Heart left ventricle (tissue), 16 donors: Measurements from ENCODE around the gene ANKH. TPM values are rescaled to one million over a fixed set of nuclear protein-coding genes. Genes with fewer than 3 reads are reported as not detected.

Experiments
- ATAC-seq, 4 donors: fragments of 200-7000 bp; cut with Tn5 transposase; one replicate each; pipeline ENCODE4 v1.9.1; 2020 to 2022; ENCODE audit warnings: moderate library complexity in 4 of 4, mild to moderate bottlenecking in 3 of 4, moderate number of reproducible peaks in 1 of 4
- DNase-seq, 5 donors: peaks; one replicate each; pipeline ENCODE4 v3.0.0-alpha.2; 2020
- H3K27ac ChIP-seq, 12 donors: fragments of 200-600 bp; sonication (generic) in 4 of 12; one replicate each; pipeline versions ENCODE4 v1.5.0 to v1.8.0; 2016 to 2022; ENCODE audit warnings: mild to moderate bottlenecking in 2 of 12
- H3K27me3 ChIP-seq, 9 donors: fragments of 200-600 bp; sonication (generic) in 2 of 9; one replicate each; pipeline versions ENCODE4 v1.5.1 to v1.8.0; 2016 to 2022; ENCODE audit warnings: mild to moderate bottlenecking in 3 of 9
- H3K36me3 ChIP-seq, 9 donors: fragments of 200-600 bp; sonication (generic) in 2 of 9; one replicate each; pipeline versions ENCODE4 v1.5.0 to v1.8.0; 2018 to 2022; ENCODE audit warnings: mild to moderate bottlenecking in 2 of 9
- H3K4me1 ChIP-seq, 12 donors: fragments of 200-600 bp; sonication (generic) in 4 of 12; one replicate each; pipeline versions ENCODE4 v1.5.0 to v1.8.0; 2016 to 2022; ENCODE audit warnings: mild to moderate bottlenecking in 3 of 12
- H3K4me3 ChIP-seq, 12 donors: fragments of 200-600 bp; sonication (generic) in 4 of 12; one replicate each; pipeline versions ENCODE4 v1.5.0 to v1.8.0; 2017 to 2022; ENCODE audit warnings: mild to moderate bottlenecking in 9 of 12, moderate library complexity in 4 of 12
- H3K9me3 ChIP-seq, 12 donors: fragments of 200-600 bp; sonication (generic) in 4 of 12; one replicate each; pipeline versions ENCODE4 v1.5.0 to v1.8.0; 2016 to 2022; ENCODE audit warnings: mild to moderate bottlenecking in 1 of 12
- CTCF ChIP-seq, 12 donors: fragments of 200-600 bp; sonication (generic) in 4 of 12; IDR thresholded peaks; one replicate each; pipeline versions ENCODE4 v1.5.0 to v1.8.0; 2018 to 2022; ENCODE audit warnings: antibody characterized with exemption in 12 of 12, mild to moderate bottlenecking in 5 of 12
- POLR2A ChIP-seq, 2 donors: fragments of 450-650 bp; IDR thresholded peaks; one replicate each; pipeline ENCODE4 v1.6.1; 2017; ENCODE audit warnings: antibody characterized with exemption in 2 of 2, mild to moderate bottlenecking in 2 of 2, moderate library complexity in 2 of 2
- WGBS, 4 donors: extraction: QIAGEN DNeasy Blood & Tissue Kit in 2 of 4; methylation state at CpG; one replicate each; pipeline versions ENCODE4 v1.1.5 to v1.1.7; 2013 to 2018; 5-methylcytosine and 5-hydroxymethylcytosine counted together
- intact Hi-C, 10 donors: fragments of 100-400 bp; cut with DNase I; formaldehyde crosslinking; loops; one replicate each; pipeline versions ENCODE4 v1.11.1 to v1.14.2; 2022
- polyA plus RNA-seq, 2 donors: library from polyadenylated mRNA; stranded (reverse); fragments of 200-250 nt; gene quantifications; one replicate each; pipeline ENCODE4 v1.2.3, GENCODE V29; 2013
- total RNA-seq, 9 donors: library from RNA; depleted of rRNA in 2 of 9; stranded (reverse); fragments of >200 nt in 2 of 9; fragmentation: NEBNext Ultra II Directional in 3 of 9; extraction: Animal tissue kit (Norgen Biotek cat#: 25700) in 3 of 9; gene quantifications; one replicate each; pipeline versions ENCODE4 v1.1.0 to v1.2.4, GENCODE V29; 2016 to 2023
- donor health status: ischemic (EF 13 %, LVEDD 7.1; RV severe dilation, severe dysfunction).
- donor health status: healthy with polysubstance abuse.
- donor health status: DM: no; HTN: yes; CAD: no.
- donor health status: DM: no; HTN: no; CAD: no.
- donor health status: ischemic (EF 25% LVEDD 6.9; RV normal size, moderate dysfunction).
- donor health status: ischemic (EF 25% LVEDD 5.7; RV mildly dilated, moderate dysfunction).
- donor health status: healthy.
- donor health status: DM: yes; HTN: yes; CAD: no.
- donor health status: ischemic (EF 35%, LVEDD 5.7; RV mildly dilated, moderate dysfunction).
- donor health status: nonischemic (EF 11% LVEDD 7.7; RV severe dilation, severe dysfunction).
- donor health status: DM: yes; HTN: yes; CAD: no.
- donor health status: PGD.
- donor health status: ischemic (EF 29% LVEDD 5.4; RV normal size, mild dysfunction).
- donor health status: nonischemic (EF 23%, LVEDD 6.1; RV moderate dilation, normal function).

Gene ANKH
- total and polyA plus RNA-seq, 11 donors = 54.1 to 260 (median 168) TPM

DNA sequence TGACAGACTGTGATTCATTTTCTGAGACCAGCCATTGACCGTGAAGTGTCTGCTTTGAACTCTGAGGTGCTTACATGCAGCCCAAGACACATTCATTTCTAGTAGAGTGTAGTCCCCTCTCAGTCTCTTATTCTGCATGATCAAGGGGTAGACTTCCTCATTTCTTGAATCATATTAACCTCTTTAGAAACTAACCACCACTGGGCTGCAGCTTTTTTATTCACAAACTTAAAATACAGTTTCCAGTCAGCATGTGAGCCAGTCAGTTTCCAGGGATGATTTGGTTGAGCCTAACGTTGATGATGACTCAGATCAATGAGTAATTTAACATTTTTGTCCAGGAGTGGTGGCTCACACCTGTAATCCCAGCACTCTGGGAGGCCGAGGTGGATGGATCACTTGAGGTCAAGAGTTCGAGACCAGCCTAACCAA is 147.9 kb downstream of the ANKH start:
- H3K4me1 ChIP-seq = peaks cover 0 to 35% (median 24%) of the 10 kb centered on the region in 12 donors
- ATAC-seq (no peak), DNase-seq (no peak)
- TF ChIP-seq CTCF (IDR thresholded peaks at IDR 0.05) (no peak), POLR2A (IDR thresholded peaks at IDR 0.05) (no peak)
- WGBS, 4 donors = 91 to 93% (median 92%) methylated on average over 4 of the region's 4 CpGs
- peaks cover 0 to 37% (median 2%) of the 10 kb centered on the region in 9 donors for H3K36me3 ChIP-seq
- intact Hi-C loops = no loop called here
- no peaks in the 10 kb centered on the region for H3K9me3 ChIP-seq
- H3K4me3 ChIP-seq = no peak overlapping the region
- no peak overlapping the region for H3K27ac ChIP-seq
- H3K27me3 ChIP-seq = no peaks in the 10 kb centered on the region

- TF ChIP-seq POLR2A (IDR thresholded peaks at IDR 0.05) (no peak), CTCF (IDR thresholded peaks at IDR 0.05) (no peak)
- Histone ChIP-seq H3K4me3 (no peak overlapping the region), H3K4me1 (peaks cover 0 to 28% (median 21%) of the 10 kb centered on the region in 12 donors), H3K36me3 (peaks cover 0 to 42% (median 0%) of the 10 kb centered on the region in 9 donors), H3K9me3 (no peaks in the 10 kb centered on the region), H3K27me3 (no peaks in the 10 kb centered on the region), H3K27ac (no peak overlapping the region)
- intact Hi-C loops = no loop called here
- ATAC-seq (no peak), DNase-seq (no peak)
- 88 to 94% (median 93%) methylated on average over 8 of the region's 8 CpGs for WGBS, 4 donors
Observed at GRCh38 chr5:14722923-14723322, 148.7 kb downstream of the ANKH start.

GRCh38 chr5:14721990-14722656 is 149.5 kb downstream of the ANKH start:
- no peak for DNase-seq
- H3K27ac ChIP-seq = no peak overlapping the region
- H3K36me3 ChIP-seq = peaks cover 0 to 50% (median under 1%) of the 10 kb centered on the region in 9 donors
- intact Hi-C loops = no loop called here
- H3K27me3 ChIP-seq = no peaks in the 10 kb centered on the region
- WGBS, 4 donors = 91 to 96% (median 92%) methylated on average over 7 of the region's 7 CpGs
- no peak for ATAC-seq
- H3K9me3 ChIP-seq = no peaks in the 10 kb centered on the region
- H3K4me1 ChIP-seq = peaks cover 0 to 22% (median 14%) of the 10 kb centered on the region in 12 donors
- TF ChIP-seq CTCF (IDR thresholded peaks at IDR 0.05) (no peak), POLR2A (IDR thresholded peaks at IDR 0.05) (no peak)
- no peak overlapping the region for H3K4me3 ChIP-seq

GRCh38 chr5:14720236-14720923 is 151.2 kb downstream of the ANKH start:
- no peak overlapping the region for H3K4me3 ChIP-seq
- H3K36me3 ChIP-seq = peaks cover 0 to 62% (median 17%) of the 10 kb centered on the region in 9 donors
- intact Hi-C loops = no loop called here
- no peak overlapping the region for H3K27ac ChIP-seq
- ATAC-seq (no peak), DNase-seq (no peak)
- TF ChIP-seq POLR2A (IDR thresholded peaks at IDR 0.05) (no peak), CTCF (IDR thresholded peaks at IDR 0.05) (no peak)
- 96 to 98% (median 97%) methylated on average over 3 of the region's 3 CpGs for WGBS, 4 donors
- H3K9me3 ChIP-seq = no peaks in the 10 kb centered on the region
- H3K27me3 ChIP-seq = no peaks in the 10 kb centered on the region
- peaks cover 0 to 19% (median 3%) of the 10 kb centered on the region in 12 donors for H3K4me1 ChIP-seq
